Measurements from ENCODE around the gene SUN2.

DNA sequence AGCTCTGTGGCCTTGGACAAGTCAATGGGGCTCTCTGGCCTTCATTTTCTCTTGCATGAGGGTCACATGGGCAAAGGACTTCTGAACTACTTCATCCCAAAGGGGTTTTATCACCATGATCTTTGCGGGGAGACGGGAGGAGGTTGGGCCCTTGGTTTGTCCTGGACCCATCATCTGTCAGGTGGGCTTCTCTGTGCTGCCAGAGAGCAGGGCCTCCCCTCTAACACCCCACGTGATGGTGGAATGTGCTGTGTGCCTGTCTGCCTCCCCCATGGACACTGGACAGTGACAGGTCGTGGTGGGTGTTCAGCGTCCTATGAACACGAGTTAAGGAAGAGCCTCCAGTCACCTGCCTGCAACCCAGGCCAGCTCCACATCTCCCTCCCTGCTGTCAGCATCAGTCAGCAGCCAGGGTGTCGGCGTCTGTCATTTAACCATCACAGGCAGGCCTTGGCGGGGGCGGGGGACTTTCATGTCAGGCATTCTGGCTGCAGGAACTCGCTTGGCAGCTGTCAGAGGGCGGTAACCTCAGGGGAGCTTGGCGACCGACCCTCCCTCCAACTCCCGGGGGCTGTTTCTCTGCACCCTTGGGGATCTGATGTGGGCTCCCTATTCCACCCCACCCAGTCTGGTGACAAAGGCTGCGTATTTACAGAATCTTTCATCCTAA is 2.6 kb upstream of the SUN2 start:
- TF ChIP-seq, protein P1, sequence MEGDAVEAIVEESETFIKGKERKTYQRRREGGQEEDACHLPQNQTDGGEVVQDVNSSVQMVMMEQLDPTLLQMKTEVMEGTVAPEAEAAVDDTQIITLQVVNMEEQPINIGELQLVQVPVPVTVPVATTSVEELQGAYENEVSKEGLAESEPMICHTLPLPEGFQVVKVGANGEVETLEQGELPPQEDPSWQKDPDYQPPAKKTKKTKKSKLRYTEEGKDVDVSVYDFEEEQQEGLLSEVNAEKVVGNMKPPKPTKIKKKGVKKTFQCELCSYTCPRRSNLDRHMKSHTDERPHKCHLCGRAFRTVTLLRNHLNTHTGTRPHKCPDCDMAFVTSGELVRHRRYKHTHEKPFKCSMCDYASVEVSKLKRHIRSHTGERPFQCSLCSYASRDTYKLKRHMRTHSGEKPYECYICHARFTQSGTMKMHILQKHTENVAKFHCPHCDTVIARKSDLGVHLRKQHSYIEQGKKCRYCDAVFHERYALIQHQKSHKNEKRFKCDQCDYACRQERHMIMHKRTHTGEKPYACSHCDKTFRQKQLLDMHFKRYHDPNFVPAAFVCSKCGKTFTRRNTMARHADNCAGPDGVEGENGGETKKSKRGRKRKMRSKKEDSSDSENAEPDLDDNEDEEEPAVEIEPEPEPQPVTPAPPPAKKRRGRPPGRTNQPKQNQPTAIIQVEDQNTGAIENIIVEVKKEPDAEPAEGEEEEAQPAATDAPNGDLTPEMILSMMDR (IDR thresholded peaks at IDR 0.05): no peak
- no peak for TF ChIP-seq EZH2 (IDR thresholded peaks at IDR 0.05; ENCODE audit: borderline replicate concordance, insufficient read depth, low read depth, low read length, poor library complexity, severe bottlenecking)

Data from B cell (primary cell).